ENCODE results near the gene CARD11. TPM values are rescaled to one million over a fixed set of nuclear protein-coding genes. Genes with fewer than 3 reads are reported as not detected.

The CARD11 gene
- total and polyA plus RNA-seq, 2 of the 4 experiments (the other 2 are of a cell fraction): 0.18 to 0.26 TPM

DNA sequence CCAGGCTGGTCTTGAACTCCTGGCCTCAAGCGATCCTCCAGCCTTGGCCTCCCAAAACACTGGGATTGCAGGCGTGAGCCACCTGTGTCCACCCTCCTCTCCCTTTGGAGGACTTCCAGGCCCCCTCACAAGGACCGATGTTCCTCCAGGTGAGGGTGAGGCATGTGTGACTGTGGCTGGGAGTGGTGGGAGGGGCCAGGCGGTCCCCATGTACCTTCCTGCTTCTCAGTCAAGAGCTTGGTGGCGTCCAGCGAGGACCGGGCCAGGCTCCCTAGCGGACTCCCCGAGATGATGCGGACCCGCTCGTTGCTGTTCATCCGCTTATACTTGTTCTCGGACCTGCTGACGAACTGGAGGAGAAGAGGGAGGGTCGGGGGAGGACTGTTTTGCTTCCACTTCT is 128.6 kb downstream of the CARD11 start:
- intact Hi-C loops (cut with micrococcal nuclease) (no loop called here), dilution Hi-C loops (cut with HindIII; ENCODE audit: low sequenced_read_pairs, unreplicated experiment) (no loop called here), in situ Hi-C loops (cut with MboI; ENCODE audit: low sequenced_read_pairs) (no loop called here)
- H3K9ac ChIP-seq (ENCODE audit: low read depth, low read length): no peak overlapping the region
- DNase-seq: no peak
- H3K4me2 ChIP-seq (ENCODE audit: low read depth, low read length): no peak overlapping the region
- H3K23ac ChIP-seq (ENCODE audit: low read depth, low read length): no peak overlapping the region
- H3K56ac ChIP-seq (ENCODE audit: extremely low read depth, insufficient read depth, low read length): no peak overlapping the region
- no peaks in the 10 kb centered on the region for H3K4me1 ChIP-seq (ENCODE audit: control insufficient read depth, insufficient read depth, low read length)
- H3K27ac ChIP-seq (ENCODE audit: insufficient read depth, low read length): no peak overlapping the region
- H3K4ac ChIP-seq (ENCODE audit: low read depth, low read length): no peak overlapping the region
- POLR2A ChIA-PET (ENCODE audit: unreplicated experiment): no interaction called here
- no peak overlapping the region for H2AFZ ChIP-seq (replicated peaks; ENCODE audit: low read length, poor library complexity)
- no peak overlapping the region for H2AK5ac ChIP-seq (ENCODE audit: low read depth, low read length)
- no peak overlapping the region for H3K18ac ChIP-seq (ENCODE audit: low read depth, low read length)
- no peaks in the 10 kb centered on the region for H3K36me3 ChIP-seq (ENCODE audit: control insufficient read depth, insufficient read depth, low read length)
- no peak overlapping the region for H2BK15ac ChIP-seq (ENCODE audit: low read depth, low read length)
- H2BK5ac ChIP-seq (ENCODE audit: low read depth, low read length, poor library complexity, severe bottlenecking): no peak overlapping the region
- no TSS peak for BruUV-seq (replicated peaks)
- H4K5ac ChIP-seq (ENCODE audit: low read depth, low read length): no peak overlapping the region
- H4K20me1 ChIP-seq (ENCODE audit: insufficient read depth, low read length): no peaks in the 10 kb centered on the region
- H3K9me3 ChIP-seq (ENCODE audit: control insufficient read depth, insufficient read depth, low read length): no peaks in the 10 kb centered on the region
- no peak overlapping the region for H2BK20ac ChIP-seq (ENCODE audit: low read depth, low read length)
- H3K79me1 ChIP-seq (ENCODE audit: low read depth in 1 of 2, low read length in 2 of 2): no peaks in the 10 kb centered on the region
- no peak for TF ChIP-seq MAZ (IDR thresholded peaks at IDR 0.05; ENCODE audit: borderline replicate concordance, low read depth, low read length)
- TF ChIP-seq SMC3 (IDR thresholded peaks at IDR 0.05; ENCODE audit: low read depth, low read length): no peak
- no peak for TF ChIP-seq MAFK (IDR thresholded peaks at IDR 0.05; ENCODE audit: low read depth, low read length)
- no peak for TF ChIP-seq RCOR1 (IDR thresholded peaks at IDR 0.05; ENCODE audit: insufficient replicate concordance, low read length)
- TF ChIP-seq, protein P1, sequence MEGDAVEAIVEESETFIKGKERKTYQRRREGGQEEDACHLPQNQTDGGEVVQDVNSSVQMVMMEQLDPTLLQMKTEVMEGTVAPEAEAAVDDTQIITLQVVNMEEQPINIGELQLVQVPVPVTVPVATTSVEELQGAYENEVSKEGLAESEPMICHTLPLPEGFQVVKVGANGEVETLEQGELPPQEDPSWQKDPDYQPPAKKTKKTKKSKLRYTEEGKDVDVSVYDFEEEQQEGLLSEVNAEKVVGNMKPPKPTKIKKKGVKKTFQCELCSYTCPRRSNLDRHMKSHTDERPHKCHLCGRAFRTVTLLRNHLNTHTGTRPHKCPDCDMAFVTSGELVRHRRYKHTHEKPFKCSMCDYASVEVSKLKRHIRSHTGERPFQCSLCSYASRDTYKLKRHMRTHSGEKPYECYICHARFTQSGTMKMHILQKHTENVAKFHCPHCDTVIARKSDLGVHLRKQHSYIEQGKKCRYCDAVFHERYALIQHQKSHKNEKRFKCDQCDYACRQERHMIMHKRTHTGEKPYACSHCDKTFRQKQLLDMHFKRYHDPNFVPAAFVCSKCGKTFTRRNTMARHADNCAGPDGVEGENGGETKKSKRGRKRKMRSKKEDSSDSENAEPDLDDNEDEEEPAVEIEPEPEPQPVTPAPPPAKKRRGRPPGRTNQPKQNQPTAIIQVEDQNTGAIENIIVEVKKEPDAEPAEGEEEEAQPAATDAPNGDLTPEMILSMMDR (conservative IDR thresholded peaks at IDR 0.05; ENCODE audit: low read depth, low read length): no peak
- TF ChIP-seq NFE2L2 (IDR thresholded peaks at IDR 0.05; ENCODE audit: low read depth, low read length): no peak
- TF ChIP-seq MXI1 (IDR thresholded peaks at IDR 0.05; ENCODE audit: borderline replicate concordance, low read depth, low read length): no peak
- no peak for TF ChIP-seq BHLHE40 (IDR thresholded peaks at IDR 0.05; ENCODE audit: low read depth, low read length)
- no peak for TF ChIP-seq FOS (IDR thresholded peaks at IDR 0.05; ENCODE audit: low read depth, low read length)
- TF ChIP-seq, protein P2, sequence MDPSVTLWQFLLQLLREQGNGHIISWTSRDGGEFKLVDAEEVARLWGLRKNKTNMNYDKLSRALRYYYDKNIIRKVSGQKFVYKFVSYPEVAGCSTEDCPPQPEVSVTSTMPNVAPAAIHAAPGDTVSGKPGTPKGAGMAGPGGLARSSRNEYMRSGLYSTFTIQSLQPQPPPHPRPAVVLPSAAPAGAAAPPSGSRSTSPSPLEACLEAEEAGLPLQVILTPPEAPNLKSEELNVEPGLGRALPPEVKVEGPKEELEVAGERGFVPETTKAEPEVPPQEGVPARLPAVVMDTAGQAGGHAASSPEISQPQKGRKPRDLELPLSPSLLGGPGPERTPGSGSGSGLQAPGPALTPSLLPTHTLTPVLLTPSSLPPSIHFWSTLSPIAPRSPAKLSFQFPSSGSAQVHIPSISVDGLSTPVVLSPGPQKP (IDR thresholded peaks at IDR 0.05; ENCODE audit: borderline replicate concordance, low read depth, low read length): no peak
- no peak for TF ChIP-seq RFX5 (IDR thresholded peaks at IDR 0.05; ENCODE audit: low read depth, low read length)
- WGBS, 2 experiments (ENCODE audit: extremely low coverage in 2 of 2, insufficient read length in 1 of 2): 86% methylated on average over 4 of the region's 16 CpGs; no CpG with 5 or more reads in 1 of the 2 experiments
- no peak overlapping the region for H2BK120ac ChIP-seq (ENCODE audit: low read depth, low read length)
- H3K27me3 ChIP-seq (ENCODE audit: control insufficient read depth, insufficient read depth, low read length): peaks cover 2% of the 10 kb centered on the region
- H3K4me3 ChIP-seq (ENCODE audit: insufficient read depth, low read depth, low read length): no peak overlapping the region
- no peak overlapping the region for H4K8ac ChIP-seq (ENCODE audit: low read depth in 2 of 2, low read length in 2 of 2)
- H4K91ac ChIP-seq (ENCODE audit: insufficient read depth, low read depth, low read length): no peak overlapping the region
- CTCF ChIA-PET: no interaction called here
- H3K14ac ChIP-seq (replicated peaks; ENCODE audit: low read depth, low read length): no peak overlapping the region
- ATAC-seq (ENCODE audit: low read depth): no peak
- H2AK9ac ChIP-seq (replicated peaks; ENCODE audit: low read depth, low read length, poor library complexity): no peak overlapping the region
- H3K9me1 ChIP-seq (ENCODE audit: insufficient read depth, low read length): no peaks in the 10 kb centered on the region

All from IMR-90 (cell line).